HG03565 (cell line): ENCODE results near the gene ZNF264.
"Not testable (repeated sequence)": the region's sequence is repeated elsewhere in the genome, so short reads cannot be mapped to it uniquely, and the experiment has no call there.

Experiments used
- ATAC-seq: cut with Tn5 transposase; IDR thresholded peaks from one replicate; pipeline ENCODE4 v1.9.1; 2021; ENCODE audit warnings: mild to moderate bottlenecking, moderate library complexity; ENCODE audit not compliant: unreplicated experiment

ZNF264 gene

DNA sequence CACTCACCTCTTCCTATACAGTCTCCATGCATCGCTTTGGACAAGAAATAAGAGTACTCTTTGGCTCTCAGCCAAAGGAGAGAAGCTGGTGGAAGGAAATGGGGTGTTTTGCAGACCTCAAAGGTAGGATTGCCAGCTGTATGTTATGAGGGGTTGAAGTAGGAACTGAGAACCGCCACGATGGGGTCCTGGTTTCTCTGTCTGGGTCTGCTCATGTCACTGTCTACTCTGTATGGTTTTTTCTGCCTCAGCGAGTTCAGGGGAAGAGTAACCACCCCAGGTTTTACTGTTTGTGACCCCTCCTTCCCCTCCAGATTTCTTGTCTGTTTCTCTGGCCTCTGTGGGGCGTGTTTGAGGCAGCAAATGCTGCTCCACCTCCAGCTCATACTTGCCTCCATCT is 53.2 kb downstream of the ZNF264 start:
- ATAC-seq = no peak

GRCh38 chr19:57245066-57245465 is 53.8 kb downstream of the ZNF264 start:
- ATAC-seq = no peak

DNA sequence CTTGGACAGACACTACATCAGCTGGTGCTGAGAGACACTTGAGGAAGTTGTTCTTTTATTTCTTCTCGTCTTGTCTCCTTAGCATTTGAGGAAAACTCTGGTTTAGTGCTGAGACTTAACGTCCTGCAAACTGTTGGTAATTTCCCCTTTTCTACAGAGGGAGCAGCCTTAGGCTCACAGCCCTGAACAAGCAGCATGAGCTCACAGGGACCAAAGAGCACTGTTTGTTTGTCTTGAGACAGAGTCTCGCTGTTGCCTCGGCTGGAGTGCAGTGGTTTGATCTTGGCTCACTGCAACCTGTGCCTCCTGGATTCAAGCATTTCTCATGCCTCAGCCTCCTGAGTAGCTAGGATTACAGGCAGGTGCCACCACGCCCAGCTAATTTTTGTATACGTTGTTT is 54.7 kb downstream of the ZNF264 start:
- ATAC-seq = no peak

GRCh38 chr19:57248646-57249045 is 57.3 kb downstream of the ZNF264 start:
- no peak for ATAC-seq

DNA sequence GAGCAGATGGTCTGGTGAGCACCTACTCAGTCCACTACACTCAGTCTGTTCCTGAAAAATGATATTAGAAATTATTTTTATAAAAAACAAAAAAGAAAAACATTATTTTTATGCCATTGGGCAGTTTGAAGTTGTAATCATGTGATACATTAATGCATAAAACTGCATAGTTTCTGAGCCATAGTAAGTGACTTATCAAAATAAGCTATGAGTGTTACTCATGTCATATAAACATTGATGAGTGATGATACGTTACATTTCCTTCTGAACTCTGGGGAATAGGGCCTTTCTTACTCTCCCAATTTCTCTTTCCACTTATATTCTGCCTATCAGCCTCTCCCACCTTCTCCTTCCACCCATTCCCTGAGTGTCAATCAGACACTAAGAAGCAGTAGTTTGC is 58.0 kb downstream of the ZNF264 start:
- no peak for ATAC-seq

- ATAC-seq = not testable (repeated sequence)
Observed at GRCh38 chr19:57253767-57254166, 62.5 kb downstream of the ZNF264 start.

- ATAC-seq = no peak
Observed at GRCh38 chr19:57262044-57262443, 70.7 kb downstream of the ZNF264 start.

- ATAC-seq = no peak
Observed at GRCh38 chr19:57263244-57263741, 72.0 kb downstream of the ZNF264 start.

DNA sequence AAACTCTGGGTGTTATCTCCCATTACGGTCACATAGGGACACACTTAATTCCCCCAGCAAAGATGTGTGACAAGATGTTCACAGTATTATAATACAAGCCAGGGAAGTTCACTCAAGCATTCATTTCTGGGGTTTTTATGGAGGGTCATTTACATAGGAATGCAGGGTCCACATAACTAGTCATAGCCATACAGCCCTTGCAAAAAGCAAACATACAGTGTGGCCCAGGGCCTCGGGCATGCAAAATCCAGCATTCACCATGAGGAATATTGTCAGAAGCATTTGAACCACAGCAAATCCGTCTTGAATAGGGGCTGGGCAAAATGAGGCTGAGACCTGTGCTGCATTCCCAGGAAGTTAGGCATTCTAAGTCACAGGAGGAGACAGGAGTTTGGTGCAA is 76.0 kb downstream of the ZNF264 start:
- no peak for ATAC-seq

DNA sequence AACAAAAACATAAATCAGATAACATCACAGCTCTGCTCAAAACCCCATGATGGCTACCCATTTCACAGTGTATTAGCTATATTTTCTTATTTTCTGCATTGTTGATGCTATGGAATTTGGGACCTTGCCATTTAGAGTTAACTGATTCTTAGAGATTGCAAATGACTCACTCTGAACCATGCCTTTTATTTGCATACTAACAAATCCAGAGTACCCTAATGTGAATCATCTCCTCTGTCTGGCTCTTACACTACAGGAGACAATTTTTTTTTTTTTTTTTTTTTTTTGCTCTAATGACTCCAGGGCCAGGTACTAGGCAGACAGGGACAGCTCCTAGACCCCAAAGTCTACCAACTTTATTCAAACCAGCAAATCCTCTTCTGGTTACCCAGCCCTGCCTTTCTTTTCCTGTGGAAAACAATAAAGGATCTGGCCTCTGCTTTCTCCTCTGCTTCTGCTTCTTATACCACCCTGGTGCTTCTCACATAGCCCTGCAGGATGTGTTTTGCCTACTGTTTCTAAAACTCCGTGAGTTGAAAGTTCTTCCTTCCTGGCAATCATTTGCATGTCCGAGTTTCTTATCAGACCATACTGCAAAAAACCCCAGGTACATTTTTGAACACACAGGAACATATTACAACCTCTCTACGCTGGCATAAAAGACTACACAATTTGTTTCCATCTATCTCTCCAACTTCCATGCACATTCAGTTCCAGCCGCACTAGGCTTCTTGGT is 78.4 kb downstream of the ZNF264 start:
- ATAC-seq = no peak

DNA sequence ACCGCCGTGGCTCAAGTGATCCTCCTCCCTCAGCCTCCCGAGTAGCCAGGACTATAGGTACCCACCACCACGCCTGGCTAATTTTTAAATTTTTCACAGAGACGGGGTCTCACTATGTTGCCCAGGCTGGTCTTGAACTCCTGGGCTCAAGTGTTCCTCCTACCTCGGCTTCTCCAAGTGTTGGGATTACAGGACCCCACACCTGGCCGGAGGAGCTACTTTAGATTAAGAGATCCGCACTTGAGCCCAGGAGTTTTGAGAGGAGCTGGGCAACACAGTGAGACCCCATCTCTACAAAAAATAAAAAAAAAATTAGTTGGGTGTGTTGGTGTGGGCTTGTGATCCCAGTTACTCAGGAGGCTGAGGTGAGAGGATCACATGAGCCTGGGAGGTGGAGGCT is 80.0 kb downstream of the ZNF264 start:
- no peak for ATAC-seq
